ENCODE data around the gene RBKS.
"Not testable (repeated sequence)": the region's sequence is repeated elsewhere in the genome, so short reads cannot be mapped to it uniquely, and the experiment has no call there.

The RBKS gene

GRCh38 chr2:27779417-27780055 is 110.7 kb downstream of the RBKS start:
- no peak for DNase-seq
- in situ Hi-C loops (cut with MboI; ENCODE audit: low pct_unique_long_range_greater_than_20kb, low sequenced_read_pairs) = no loop called here

GRCh38 chr2:27776696-27777095 is 113.5 kb downstream of the RBKS start:
- in situ Hi-C loops (cut with MboI; ENCODE audit: low pct_unique_long_range_greater_than_20kb, low sequenced_read_pairs) = no loop called here
- no peak for DNase-seq

GRCh38 chr2:27776097-27776496 is 114.1 kb downstream of the RBKS start:
- DNase-seq = no peak
- in situ Hi-C loops (cut with MboI; ENCODE audit: low pct_unique_long_range_greater_than_20kb, low sequenced_read_pairs) = no loop called here

- in situ Hi-C loops (cut with MboI; ENCODE audit: low pct_unique_long_range_greater_than_20kb, low sequenced_read_pairs) = no loop called here
- peak; percentile 37 for DNase-seq
Measured at GRCh38 chr2:27773959-27774358, 116.2 kb downstream of the RBKS start.

- in situ Hi-C loops (cut with MboI; ENCODE audit: low pct_unique_long_range_greater_than_20kb, low sequenced_read_pairs) = no loop called here
- DNase-seq = peak; percentile 26
Measured at GRCh38 chr2:27772804-27773203, 117.4 kb downstream of the RBKS start.

- in situ Hi-C loops (cut with MboI; ENCODE audit: low pct_unique_long_range_greater_than_20kb, low sequenced_read_pairs) = no loop called here
Measured at GRCh38 chr2:27771548-27772335, 118.4 kb downstream of the RBKS start, which contains the start of gene MRPL33. Gene MRPL33 (plus strand): TSS chr2:27771719. CDS start chr2:27771778, 59 bp downstream.

GRCh38 chr2:27771202-27771547 is 119.0 kb downstream of the RBKS start:
- in situ Hi-C loops (cut with MboI; ENCODE audit: low pct_unique_long_range_greater_than_20kb, low sequenced_read_pairs) = no loop called here
- DNase-seq = no peak

More at GRCh38 chr2:27771548-27772335, 118.4 kb downstream of the RBKS start, which contains the start of gene MRPL33:
- peak; percentile 93 for DNase-seq

GRCh38 chr2:27766287-27766661 is 123.9 kb downstream of the RBKS start:
- in situ Hi-C loops (cut with MboI; ENCODE audit: low pct_unique_long_range_greater_than_20kb, low sequenced_read_pairs) = no loop called here
- DNase-seq = no peak

- in situ Hi-C loops (cut with MboI; ENCODE audit: low pct_unique_long_range_greater_than_20kb, low sequenced_read_pairs) = no loop called here
- no peak for DNase-seq
Measured at GRCh38 chr2:27765621-27766286, 124.4 kb downstream of the RBKS start.

GRCh38 chr2:27764526-27764925 is 125.7 kb downstream of the RBKS start:
- DNase-seq; in situ Hi-C loops (cut with MboI; ENCODE audit: low pct_unique_long_range_greater_than_20kb, low sequenced_read_pairs): not testable (repeated sequence)

GRCh38 chr2:27763907-27764267 is 126.3 kb downstream of the RBKS start:
- in situ Hi-C loops (cut with MboI; ENCODE audit: low pct_unique_long_range_greater_than_20kb, low sequenced_read_pairs) = no loop called here
- no peak for DNase-seq

- in situ Hi-C loops (cut with MboI; ENCODE audit: low pct_unique_long_range_greater_than_20kb, low sequenced_read_pairs) = no loop called here
- no peak for DNase-seq
Measured at GRCh38 chr2:27762951-27763906, 127.0 kb downstream of the RBKS start.

- in situ Hi-C loops (cut with MboI; ENCODE audit: low pct_unique_long_range_greater_than_20kb, low sequenced_read_pairs) = no loop called here
- DNase-seq = peak; percentile 35
Measured at GRCh38 chr2:27756544-27757498, 133.4 kb downstream of the RBKS start.

GRCh38 chr2:27756091-27756490 is 134.1 kb downstream of the RBKS start:
- in situ Hi-C loops (cut with MboI; ENCODE audit: low pct_unique_long_range_greater_than_20kb, low sequenced_read_pairs) = no loop called here

GRCh38 chr2:27754831-27755230 is 135.4 kb downstream of the RBKS start:
- in situ Hi-C loops (cut with MboI; ENCODE audit: low pct_unique_long_range_greater_than_20kb, low sequenced_read_pairs) = no loop called here
- no peak for DNase-seq

More at GRCh38 chr2:27756091-27756490, 134.1 kb downstream of the RBKS start:
- DNase-seq = no peak

- peak; percentile 81 for DNase-seq
- in situ Hi-C loops (cut with MboI; ENCODE audit: low pct_unique_long_range_greater_than_20kb, low sequenced_read_pairs) = no loop called here
Measured at GRCh38 chr2:27754138-27754588, 136.0 kb downstream of the RBKS start.

- in situ Hi-C loops (cut with MboI; ENCODE audit: low pct_unique_long_range_greater_than_20kb, low sequenced_read_pairs) = no loop called here
- no peak for DNase-seq
Measured at GRCh38 chr2:27752551-27753237, 137.5 kb downstream of the RBKS start.

Data from KBM-7 (cell line).